CD4-positive, alpha-beta T cell treated with Interleukin-15 for 1 hour (primary cell): ENCODE measurements around the gene FAM72D.
"Not testable (repeated sequence)": the region's sequence is repeated elsewhere in the genome, so short reads cannot be mapped to it uniquely, and the experiment has no call there.

Source experiments
- DNase-seq: peaks from one replicate; pipeline ENCODE4 v3.0.0-alpha.2; 2020

Gene FAM72D

DNA sequence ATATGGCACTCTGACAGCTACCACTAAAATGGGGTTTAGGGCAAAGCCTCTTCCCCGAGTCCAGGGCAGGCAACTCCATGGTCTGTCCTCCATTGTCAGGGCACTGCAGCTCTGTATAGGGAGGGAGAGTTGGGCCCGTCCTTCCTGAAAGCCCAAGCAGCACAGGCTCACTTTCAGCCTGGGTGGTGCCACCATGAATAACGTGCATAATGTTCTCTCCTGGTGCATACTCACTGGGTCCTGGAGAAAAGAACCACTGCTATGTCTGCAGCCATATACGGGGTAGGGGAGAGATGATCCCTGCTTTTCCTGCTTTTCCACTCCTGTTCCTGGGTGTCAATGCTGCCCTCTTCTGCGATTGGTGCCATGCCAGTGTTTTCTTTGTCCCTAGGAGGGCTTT is 60.1 kb downstream of the FAM72D start:
- DNase-seq, result not testable (repeated sequence)

DNA sequence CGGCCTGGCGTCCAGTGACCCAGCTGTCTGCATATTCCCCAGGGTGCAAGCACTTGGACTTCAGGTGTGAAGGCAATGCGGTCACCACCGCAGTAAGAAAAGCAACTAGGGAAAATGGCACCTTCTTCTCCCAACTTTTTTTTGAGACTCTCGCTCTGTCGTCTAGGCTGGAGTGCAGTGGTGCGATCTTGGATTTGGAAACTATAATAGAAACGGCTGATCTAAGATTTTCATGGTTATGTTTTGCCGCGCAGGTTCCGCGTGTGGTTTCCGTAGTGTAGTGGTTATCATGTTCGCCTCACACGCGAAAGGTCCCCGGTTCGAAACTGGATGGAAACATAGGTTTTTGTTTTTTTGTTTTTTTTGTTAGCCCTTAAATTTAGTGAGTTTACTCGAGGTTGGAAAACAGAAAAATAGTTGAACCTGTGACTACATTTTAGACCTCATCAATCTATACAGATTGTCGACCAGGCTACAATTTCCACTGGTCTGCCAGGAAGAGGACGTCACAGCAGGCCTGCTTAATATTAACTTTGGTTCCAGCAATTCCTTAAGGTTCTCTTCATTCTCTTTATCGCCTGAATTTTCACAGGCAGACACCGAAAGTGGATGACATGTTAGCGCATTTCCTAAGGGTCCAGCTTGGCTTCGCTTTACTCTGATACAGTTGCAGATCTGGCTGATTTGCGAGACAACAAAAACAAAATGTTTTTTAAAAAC is 61.3 kb downstream of the FAM72D start:
- DNase-seq, result peak; percentile 48

DNA sequence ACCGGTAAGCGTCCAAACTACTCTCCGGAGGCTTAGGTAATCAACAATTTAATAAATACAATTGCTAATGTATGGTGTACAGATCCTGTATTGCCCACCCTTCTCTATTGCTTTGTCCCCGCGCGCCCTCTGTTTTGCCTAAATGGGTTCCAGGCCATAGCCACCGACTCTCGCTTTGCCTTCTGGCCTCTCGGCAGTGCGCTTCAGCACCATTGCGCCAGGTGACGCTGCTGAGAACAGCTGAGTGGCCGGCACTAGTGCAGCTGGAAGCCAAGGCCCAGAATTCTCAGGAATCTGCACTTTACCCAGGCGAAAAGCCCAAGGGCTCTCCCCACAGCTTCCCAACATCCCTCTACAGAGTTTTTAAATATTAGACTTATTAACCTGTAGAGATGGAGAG is 61.9 kb downstream of the FAM72D start:
- DNase-seq, result not testable (repeated sequence)

DNA sequence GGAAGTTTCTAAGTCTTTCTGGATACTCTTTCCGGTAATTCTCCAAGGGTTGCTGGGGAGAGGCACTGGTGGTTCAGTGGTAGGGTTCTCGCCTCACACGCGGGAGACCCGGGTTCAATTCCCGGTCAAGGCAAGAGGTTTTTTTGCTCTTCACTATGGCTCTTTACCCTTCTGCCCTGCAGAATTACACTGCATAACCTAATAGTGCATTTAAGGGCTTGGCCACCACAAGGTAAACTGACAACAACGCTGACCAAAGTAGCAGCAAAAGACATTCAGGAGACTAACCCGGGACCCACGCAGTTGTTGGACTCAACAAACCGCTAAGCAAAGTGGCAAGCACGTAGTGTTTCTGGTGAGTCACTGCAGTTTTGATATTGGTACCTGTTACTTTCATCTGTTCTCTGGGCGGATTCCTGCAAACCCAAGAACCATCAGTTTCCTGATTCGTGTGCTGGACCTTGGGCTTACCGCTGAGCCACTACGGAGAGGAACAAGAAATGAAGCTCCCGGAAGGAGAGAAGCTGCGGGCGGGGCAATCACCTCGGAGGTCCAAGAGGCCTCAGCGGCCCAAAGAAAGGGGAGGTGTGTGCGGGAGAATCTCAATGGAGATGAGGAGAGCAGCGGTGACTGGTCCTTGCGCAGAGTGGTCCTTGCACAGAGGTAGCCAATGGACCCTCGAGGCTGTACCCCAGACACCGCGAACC is 65.4 kb downstream of the FAM72D start:
- DNase-seq, result not testable (repeated sequence)
